Mesenchymal stem cell (in vitro differentiated cells and primary cell): ENCODE data around the gene NUP107.

ENCODE experiments used
- DNase-seq: peaks from one replicate; pipeline ENCODE4 v3.0.0-alpha.2; 2013
- H2AFZ ChIP-seq: one replicate; pipeline ENCODE4 v1.6.1; 2013; ENCODE audit warnings: low read depth, mild to moderate bottlenecking, control low read depth, inconsistent platforms, low read length, moderate library complexity
- H2AK5ac ChIP-seq: 2 replicates; pipeline ENCODE4 v1.6.1; 2013; ENCODE audit warnings: low read length, moderate library complexity, mild to moderate bottlenecking, inconsistent platforms; ENCODE audit not compliant: severe bottlenecking
- H2BK120ac ChIP-seq: one replicate; pipeline ENCODE4 v1.6.1; 2013; ENCODE audit warnings: low read depth, mild to moderate bottlenecking, inconsistent platforms, low read length, moderate library complexity
- H2BK12ac ChIP-seq, 2 experiments: one replicate each; pipeline ENCODE4 v1.6.1; 2013; ENCODE audit warnings: inconsistent platforms in 2 of 2, low read length in 2 of 2, mild to moderate bottlenecking in 2 of 2, moderate library complexity in 2 of 2, control low read depth in 1 of 2
- H2BK15ac ChIP-seq: one replicate; pipeline ENCODE4 v1.6.1; 2013; ENCODE audit warnings: mild to moderate bottlenecking, low read depth, inconsistent platforms; ENCODE audit not compliant: poor library complexity, severe bottlenecking
- H2BK5ac ChIP-seq: 2 replicates; pipeline ENCODE4 v1.6.1; 2013; ENCODE audit warnings: low read depth, mild to moderate bottlenecking, low read length, control low read depth, inconsistent platforms; ENCODE audit not compliant: poor library complexity, severe bottlenecking
- H3K14ac ChIP-seq, 2 experiments: one replicate each; pipeline ENCODE4 v1.6.1; 2013; ENCODE audit warnings: inconsistent platforms in 2 of 2, low read length in 2 of 2, control low read depth in 1 of 2, mild to moderate bottlenecking in 1 of 2, moderate library complexity in 1 of 2
- H3K18ac ChIP-seq, 2 experiments: one replicate each; pipeline ENCODE4 v1.6.1; 2013; ENCODE audit warnings: inconsistent platforms in 2 of 2, low read length in 2 of 2, control low read depth in 1 of 2, low read depth in 1 of 2, mild to moderate bottlenecking in 1 of 2
- H3K23ac ChIP-seq, 2 experiments: one replicate each; pipeline ENCODE4 v1.6.1; 2013; ENCODE audit warnings: inconsistent platforms in 2 of 2, low read length in 2 of 2, mild to moderate bottlenecking in 2 of 2, moderate library complexity in 2 of 2, control low read depth in 1 of 2
- H3K27ac ChIP-seq: 2 replicates; pipeline ENCODE4 v1.5.1; 2013; ENCODE audit warnings: mild to moderate bottlenecking, moderate library complexity, low read length, control low read depth, inconsistent platforms; ENCODE audit not compliant: poor library complexity, severe bottlenecking
- H3K27me3 ChIP-seq, 2 experiments: 2 replicates each; pipeline versions ENCODE4 v1.6.1 to v1.7.0; 2013; ENCODE audit warnings: low read length in 2 of 2, mild to moderate bottlenecking in 2 of 2, moderate library complexity in 2 of 2, control low read depth in 1 of 2, inconsistent platforms in 1 of 2; ENCODE audit not compliant: control insufficient read depth in 1 of 2, insufficient read depth in 1 of 2
- H3K36me3 ChIP-seq, 2 experiments: 2 replicates each; pipeline versions ENCODE4 v1.6.1 to v1.7.0; 2013; ENCODE audit warnings: low read length in 2 of 2, control low read depth in 1 of 2, inconsistent platforms in 1 of 2, low read depth in 1 of 2, mild to moderate bottlenecking in 1 of 2; ENCODE audit not compliant: insufficient read depth in 2 of 2, control insufficient read depth in 1 of 2
- H3K4ac ChIP-seq, 2 experiments: one replicate each; pipeline ENCODE4 v1.6.1; 2013; ENCODE audit warnings: inconsistent platforms in 2 of 2, low read length in 2 of 2, mild to moderate bottlenecking in 2 of 2, moderate library complexity in 2 of 2, control low read depth in 1 of 2, low read depth in 1 of 2
- H3K4me1 ChIP-seq: 2 replicates; pipeline ENCODE4 v1.6.1; 2013; ENCODE audit warnings: low read depth, low read length, control low read depth; ENCODE audit not compliant: control insufficient read depth, insufficient read depth
- H3K4me2 ChIP-seq: 2 replicates; pipeline ENCODE4 v1.6.1; 2013; ENCODE audit warnings: low read length, mild to moderate bottlenecking, inconsistent platforms; ENCODE audit not compliant: poor library complexity, severe bottlenecking
- H3K4me3 ChIP-seq, 2 experiments: 2 replicates each; pipeline versions ENCODE4 v1.5.1 to v1.7.0; 2013; ENCODE audit warnings: low read length in 2 of 2, mild to moderate bottlenecking in 2 of 2, control low read depth in 1 of 2, low read depth in 1 of 2; ENCODE audit not compliant: insufficient read depth in 1 of 2
- H3K79me1 ChIP-seq: replicated peaks from 2 replicates; pipeline ENCODE4 v1.6.1; 2013; ENCODE audit warnings: mild to moderate bottlenecking, control low read depth, low read length, inconsistent platforms; ENCODE audit not compliant: poor library complexity, severe bottlenecking
- H3K9ac ChIP-seq: 2 replicates; pipeline ENCODE4 v1.7.0; 2013; ENCODE audit warnings: mild to moderate bottlenecking, low read length, moderate library complexity
- H3K9me3 ChIP-seq: 2 replicates; pipeline ENCODE4 v1.7.0; 2013; ENCODE audit warnings: mild to moderate bottlenecking, low read length; ENCODE audit not compliant: control insufficient read depth
- H4K8ac ChIP-seq: one replicate; pipeline ENCODE4 v1.6.1; 2013; ENCODE audit warnings: inconsistent platforms, mild to moderate bottlenecking, low read length, moderate library complexity
- H4K91ac ChIP-seq: one replicate; pipeline ENCODE4 v1.6.1; 2013; ENCODE audit warnings: mild to moderate bottlenecking, low read length, inconsistent platforms
- WGBS: methylation state at CpG from one replicate; pipeline ENCODE4 v1.1.7; 2013; ENCODE audit warnings: mixed read lengths; 5-methylcytosine and 5-hydroxymethylcytosine counted together

Gene NUP107

DNA sequence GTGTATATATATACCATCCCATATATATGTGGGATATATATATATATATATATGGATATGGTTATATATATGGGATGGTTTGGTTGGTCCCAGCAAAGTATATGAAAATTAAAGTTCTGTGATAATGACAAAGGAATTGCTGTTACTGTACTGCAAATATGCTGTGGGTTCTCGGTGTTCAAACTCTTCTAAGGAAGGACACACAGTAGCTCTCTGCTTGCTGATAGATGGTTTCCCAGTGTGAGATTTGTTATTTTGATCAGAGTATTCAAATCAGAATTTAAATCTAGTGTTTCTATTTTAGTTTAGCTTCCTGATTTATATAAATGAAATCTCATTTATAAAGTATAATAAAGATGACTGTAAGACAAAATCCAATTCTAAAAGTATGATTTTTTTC, 78.9 kb downstream of the NUP107 start:
- Histone ChIP-seq H3K27ac (no peak overlapping the region), H3K14ac (no peak overlapping the region), H3K23ac (no peak overlapping the region), H3K9ac (no peak overlapping the region), H2BK5ac (no peak overlapping the region), H3K9me3 (no peaks in the 10 kb centered on the region), H2AK5ac (no peak overlapping the region), H2BK15ac (no peak overlapping the region), H4K8ac (no peak overlapping the region), H2BK12ac (no peak overlapping the region), H3K4me3 (no peak overlapping the region), H4K91ac (no peak overlapping the region), H3K79me1 (no peaks in the 10 kb centered on the region), H2AFZ (no peak overlapping the region), H3K4me2 (no peak overlapping the region), H3K18ac (no peak overlapping the region), H3K27me3 (no peaks in the 10 kb centered on the region), H2BK120ac (no peak overlapping the region), H3K4me1 (no peaks in the 10 kb centered on the region), H3K36me3 (peaks cover 6 to 49% of the 10 kb centered on the region in 2 experiments), H3K4ac (no peak overlapping the region)
- no peak for DNase-seq
- WGBS, result 94% methylated on average over 1 of the region's 1 CpG

DNA sequence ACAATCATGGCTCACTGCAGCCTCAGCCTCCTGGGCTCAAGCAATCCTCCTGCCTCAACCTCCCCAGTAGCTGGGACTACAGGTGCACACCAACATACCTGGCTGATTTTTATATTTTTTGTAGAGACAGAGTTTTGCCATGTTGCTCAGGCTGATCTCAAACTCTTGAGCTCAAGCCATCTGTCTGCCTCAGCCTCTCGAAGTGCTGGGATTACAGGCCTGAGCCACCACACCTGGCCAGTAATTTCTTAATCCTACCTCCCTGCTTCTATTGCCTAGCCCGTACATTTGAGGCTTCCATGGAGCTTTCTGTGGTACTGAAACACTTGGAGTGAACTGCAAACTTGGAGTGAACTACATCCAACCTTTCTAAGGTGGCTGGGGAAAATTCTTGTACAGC, 79.9 kb downstream of the NUP107 start:
- no peak overlapping the region for H2AFZ ChIP-seq
- 100% methylated on average over 1 of the region's 2 CpGs for WGBS
- H2BK12ac ChIP-seq, result no peak overlapping the region
- no peak overlapping the region for H3K14ac ChIP-seq
- H3K36me3 ChIP-seq, result peaks cover 6 to 40% of the 10 kb centered on the region in 2 experiments
- no peak overlapping the region for H3K23ac ChIP-seq
- no peak overlapping the region for H3K4me2 ChIP-seq
- no peaks in the 10 kb centered on the region for H3K4me1 ChIP-seq
- no peaks in the 10 kb centered on the region for H3K79me1 ChIP-seq
- H3K27me3 ChIP-seq, result no peaks in the 10 kb centered on the region
- no peak overlapping the region for H2AK5ac ChIP-seq
- H3K27ac ChIP-seq, result no peak overlapping the region
- no peaks in the 10 kb centered on the region for H3K9me3 ChIP-seq
- H4K91ac ChIP-seq, result no peak overlapping the region
- no peak for DNase-seq
- H2BK120ac ChIP-seq, result no peak overlapping the region
- no peak overlapping the region for H2BK5ac ChIP-seq
- no peak overlapping the region for H4K8ac ChIP-seq
- H3K4ac ChIP-seq, result no peak overlapping the region
- H3K4me3 ChIP-seq, result no peak overlapping the region
- H3K18ac ChIP-seq, result no peak overlapping the region
- no peak overlapping the region for H3K9ac ChIP-seq
- no peak overlapping the region for H2BK15ac ChIP-seq

DNA sequence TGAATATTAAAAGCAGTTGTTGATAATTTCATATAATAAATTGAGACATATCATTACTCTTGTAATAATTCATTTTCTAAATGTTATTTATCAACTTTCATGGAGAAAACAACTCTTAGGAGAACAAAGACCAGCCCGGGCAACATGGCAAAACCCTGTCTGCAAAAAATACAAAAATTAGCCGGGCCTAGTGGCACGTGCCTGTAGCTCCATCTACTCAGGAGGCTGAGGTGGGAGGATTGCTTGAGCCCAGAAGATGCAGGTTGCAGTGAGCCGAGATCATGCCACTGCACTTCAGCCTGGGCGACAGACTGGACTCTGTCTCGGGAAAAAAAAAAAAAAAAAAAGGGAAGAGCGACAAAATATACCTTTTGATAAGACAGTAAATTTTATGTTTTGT, 80.4 kb downstream of the NUP107 start:
- H3K9me3 ChIP-seq, result no peaks in the 10 kb centered on the region
- peaks cover 3 to 35% of the 10 kb centered on the region in 2 experiments for H3K36me3 ChIP-seq
- no peak overlapping the region for H4K8ac ChIP-seq
- no peak overlapping the region for H3K9ac ChIP-seq
- no peak overlapping the region for H3K4me2 ChIP-seq
- no peak overlapping the region for H2AK5ac ChIP-seq
- H3K27me3 ChIP-seq, result no peaks in the 10 kb centered on the region
- H3K4me3 ChIP-seq, result no peak overlapping the region
- H3K23ac ChIP-seq, result no peak overlapping the region
- no peak for DNase-seq
- no peak overlapping the region for H2BK120ac ChIP-seq
- H3K27ac ChIP-seq, result no peak overlapping the region
- WGBS, result 86% methylated on average over 4 of the region's 7 CpGs
- H2AFZ ChIP-seq, result no peak overlapping the region
- no peaks in the 10 kb centered on the region for H3K79me1 ChIP-seq
- no peak overlapping the region for H2BK5ac ChIP-seq
- H2BK12ac ChIP-seq, result no peak overlapping the region
- no peak overlapping the region for H2BK15ac ChIP-seq
- no peak overlapping the region for H3K18ac ChIP-seq
- no peaks in the 10 kb centered on the region for H3K4me1 ChIP-seq
- no peak overlapping the region for H3K14ac ChIP-seq
- no peak overlapping the region for H3K4ac ChIP-seq
- H4K91ac ChIP-seq, result no peak overlapping the region

DNA sequence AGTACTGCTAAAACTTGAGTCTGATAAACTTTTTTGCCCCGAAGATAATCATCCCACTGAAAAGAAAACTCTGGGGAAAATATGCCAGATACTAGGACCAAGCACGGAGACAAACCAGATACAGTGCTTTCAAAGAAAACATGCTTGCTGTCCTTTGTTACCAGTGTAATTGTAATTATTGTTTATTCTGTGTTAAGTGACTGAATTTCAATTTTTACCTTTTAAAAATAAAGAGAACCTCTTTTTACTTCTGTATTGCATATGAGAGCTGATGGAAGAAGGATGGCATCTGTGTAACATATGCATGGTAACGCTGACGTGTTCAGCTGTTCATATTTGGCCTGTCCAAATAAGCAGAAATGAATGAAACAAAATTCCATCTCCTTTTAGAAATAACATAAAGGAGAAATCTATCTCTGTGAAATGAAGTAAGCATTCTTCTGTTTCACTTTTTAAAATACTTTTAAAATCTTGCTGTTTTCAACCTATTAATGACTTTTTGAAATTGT, 81.7 kb downstream of the NUP107 start:
- no peaks in the 10 kb centered on the region for H3K27me3 ChIP-seq
- no peak overlapping the region for H3K4ac ChIP-seq
- no peaks in the 10 kb centered on the region for H3K9me3 ChIP-seq
- H2AFZ ChIP-seq, result no peak overlapping the region
- H3K14ac ChIP-seq, result no peak overlapping the region
- H2BK12ac ChIP-seq, result no peak overlapping the region
- no peak overlapping the region for H3K18ac ChIP-seq
- no peak overlapping the region for H2BK15ac ChIP-seq
- H4K8ac ChIP-seq, result no peak overlapping the region
- H3K79me1 ChIP-seq, result no peaks in the 10 kb centered on the region
- no peak overlapping the region for H3K4me3 ChIP-seq
- no peak overlapping the region for H4K91ac ChIP-seq
- H2AK5ac ChIP-seq, result no peak overlapping the region
- no peak overlapping the region for H3K27ac ChIP-seq
- peaks cover 0 to 26% of the 10 kb centered on the region in 2 experiments for H3K36me3 ChIP-seq
- DNase-seq, result no peak
- no peak overlapping the region for H3K9ac ChIP-seq
- no peaks in the 10 kb centered on the region for H3K4me1 ChIP-seq
- no peak overlapping the region for H3K23ac ChIP-seq
- no peak overlapping the region for H3K4me2 ChIP-seq
- 95% methylated on average over 3 of the region's 4 CpGs for WGBS
- no peak overlapping the region for H2BK120ac ChIP-seq
- no peak overlapping the region for H2BK5ac ChIP-seq
